Right atrium auricular region (tissue), 2 donors: ENCODE results near the gene ENTPD8. TPM values are rescaled to one million over a fixed set of nuclear protein-coding genes. Genes with fewer than 3 reads are reported as not detected.
A peak's percentile ranks its signal among the peaks of the same experiment; 100 is the strongest.
"Not testable (repeated sequence)": the region's sequence is repeated elsewhere in the genome, so short reads cannot be mapped to it uniquely, and the experiment has no call there.

Experiments
- DNase-seq: peaks from one replicate; pipeline ENCODE4 v3.0.0-alpha.2; 2019; ENCODE audit warnings: low spot score
- H3K27ac ChIP-seq, 2 donors: fragments of 200-600 bp; sonication (generic); 1 replicate in 1 of 2; 2 replicates in 1 of 2; pipeline ENCODE4 v1.5.1; 2016 to 2019
- H3K27me3 ChIP-seq, 2 donors: fragments of 200-600 bp; sonication (generic); one replicate each; pipeline versions ENCODE4 v1.5.1 to v1.6.0; 2017 to 2019
- H3K36me3 ChIP-seq: fragments of 200-600 bp; sonication (generic); one replicate; pipeline ENCODE4 v1.5.1; 2016
- H3K4me1 ChIP-seq, 2 donors: fragments of 200-600 bp; sonication (generic); one replicate each; pipeline versions ENCODE4 v1.5.1 to v1.6.0; 2017 to 2019
- H3K4me3 ChIP-seq, 2 donors: fragments of 200-600 bp; sonication (generic); 1 replicate in 1 of 2; 2 replicates in 1 of 2; pipeline ENCODE4 v1.5.1; 2017 to 2019; ENCODE audit warnings: mild to moderate bottlenecking in 1 of 2, moderate library complexity in 1 of 2
- H3K9me3 ChIP-seq, 2 donors: fragments of 200-600 bp; sonication (generic); one replicate each; pipeline ENCODE4 v1.5.1; 2019
- microRNA-seq, 2 donors: library from miRNA; unstranded; fragments of <30 nt; microRNA quantifications; one replicate each; pipeline ENCODE4, GENCODE V29; 2016 to 2017; ENCODE audit warnings: borderline number of aligned reads in 2 of 2, borderline replicate concordance in 1 of 2
- total RNA-seq, 2 donors: library from RNA; depleted of rRNA; stranded (reverse); fragments of >200 nt; gene quantifications; one replicate each; pipeline ENCODE4 v1.1.0, GENCODE V29; 2016
- TF ChIP-seq, protein P1 (sequence below), 2 donors: fragments of 200-600 bp; sonication (generic); IDR thresholded peaks; one replicate each; pipeline ENCODE4 v1.5.1; 2019; ENCODE audit warnings: antibody characterized with exemption in 2 of 2

The ENTPD8 gene
- total RNA-seq, 2 donors from 2014 or later = not detected

DNA sequence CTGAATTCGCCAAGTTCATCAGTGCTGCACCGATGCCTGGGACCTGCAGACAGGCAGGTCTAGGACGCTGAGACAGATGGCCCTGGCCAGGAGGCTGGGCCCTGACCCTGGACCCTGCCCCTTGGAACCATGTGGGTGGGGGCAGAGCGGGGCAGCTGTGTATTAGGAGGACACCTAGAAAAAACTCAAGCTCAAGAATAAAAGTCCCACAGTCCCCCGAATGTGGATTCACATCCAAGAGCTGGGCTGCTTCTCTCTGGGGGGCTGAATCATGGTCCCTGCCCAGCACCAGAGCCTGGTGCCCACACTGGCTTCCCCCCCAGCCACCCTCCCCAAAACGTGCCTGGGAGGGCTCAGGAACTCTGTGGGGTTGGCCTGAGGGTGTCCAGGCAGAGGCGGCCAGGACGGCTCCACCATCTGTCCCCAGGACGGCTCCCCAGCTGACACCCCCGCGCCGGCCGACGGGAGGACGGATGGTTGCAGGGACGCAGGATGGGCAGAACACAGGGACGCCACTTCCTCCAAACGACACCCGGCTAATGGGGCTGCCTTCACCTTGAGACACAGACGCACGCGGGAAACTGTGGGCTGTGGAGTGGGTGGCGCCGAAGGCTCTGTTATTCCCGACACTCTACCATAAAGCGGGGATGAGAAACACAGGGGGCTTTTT lies 53.1 kb downstream of the ENTPD8 start:
- Histone ChIP-seq H3K27ac (peak overlapping the region; percentile 59 to 69), H3K9me3 (no peaks in the 10 kb centered on the region), H3K36me3 (no peaks in the 10 kb centered on the region), H3K4me1 (peaks cover 0 to 18% of the 10 kb centered on the region in 2 donors), H3K27me3 (no peaks in the 10 kb centered on the region), H3K4me3 (no peak overlapping the region)
- TF ChIP-seq, protein P1, sequence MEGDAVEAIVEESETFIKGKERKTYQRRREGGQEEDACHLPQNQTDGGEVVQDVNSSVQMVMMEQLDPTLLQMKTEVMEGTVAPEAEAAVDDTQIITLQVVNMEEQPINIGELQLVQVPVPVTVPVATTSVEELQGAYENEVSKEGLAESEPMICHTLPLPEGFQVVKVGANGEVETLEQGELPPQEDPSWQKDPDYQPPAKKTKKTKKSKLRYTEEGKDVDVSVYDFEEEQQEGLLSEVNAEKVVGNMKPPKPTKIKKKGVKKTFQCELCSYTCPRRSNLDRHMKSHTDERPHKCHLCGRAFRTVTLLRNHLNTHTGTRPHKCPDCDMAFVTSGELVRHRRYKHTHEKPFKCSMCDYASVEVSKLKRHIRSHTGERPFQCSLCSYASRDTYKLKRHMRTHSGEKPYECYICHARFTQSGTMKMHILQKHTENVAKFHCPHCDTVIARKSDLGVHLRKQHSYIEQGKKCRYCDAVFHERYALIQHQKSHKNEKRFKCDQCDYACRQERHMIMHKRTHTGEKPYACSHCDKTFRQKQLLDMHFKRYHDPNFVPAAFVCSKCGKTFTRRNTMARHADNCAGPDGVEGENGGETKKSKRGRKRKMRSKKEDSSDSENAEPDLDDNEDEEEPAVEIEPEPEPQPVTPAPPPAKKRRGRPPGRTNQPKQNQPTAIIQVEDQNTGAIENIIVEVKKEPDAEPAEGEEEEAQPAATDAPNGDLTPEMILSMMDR (IDR thresholded peaks at IDR 0.05) = no peak
- DNase-seq = no peak

DNA sequence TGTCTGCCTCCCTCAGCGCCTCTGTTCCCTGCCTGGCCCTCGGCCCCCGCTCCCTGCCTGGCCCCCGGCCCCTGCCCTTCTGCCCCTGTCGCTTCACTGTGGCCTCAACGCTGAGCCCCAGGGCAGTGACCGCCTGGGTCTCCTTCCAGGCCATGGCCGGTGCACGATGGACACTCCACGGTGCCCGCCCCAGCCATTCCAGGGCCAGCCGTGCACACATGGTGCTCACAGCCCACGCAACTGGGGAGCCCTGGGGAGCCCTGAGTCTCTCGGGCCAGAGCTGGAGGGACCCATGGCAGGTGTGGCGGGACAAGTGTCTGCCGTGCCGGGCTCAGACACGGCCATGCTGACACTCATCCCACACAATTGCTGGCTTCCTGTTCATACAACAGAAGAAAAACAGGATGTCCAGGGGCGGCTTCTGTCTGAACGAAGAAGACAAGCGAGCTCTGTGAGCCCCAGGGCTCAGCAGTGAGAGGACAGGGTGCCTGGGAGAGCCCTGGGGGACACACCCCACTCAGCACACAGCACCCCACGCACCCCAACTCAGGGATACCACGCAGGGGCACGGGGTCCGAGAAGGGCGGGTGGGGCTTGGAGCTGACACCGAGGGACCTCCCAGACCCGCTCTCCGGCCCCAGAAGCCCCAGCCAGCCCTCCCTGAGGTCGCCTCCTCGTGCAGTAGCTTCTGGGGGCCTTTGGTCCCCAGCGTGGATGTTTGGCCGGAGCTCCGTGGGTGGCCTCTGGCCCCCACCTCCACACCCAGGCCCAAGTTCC lies 53.9 kb downstream of the ENTPD8 start:
- Histone ChIP-seq H3K9me3 (no peaks in the 10 kb centered on the region), H3K4me1 (peaks cover 0 to 18% of the 10 kb centered on the region in 2 donors), H3K27ac (peak overlapping the region; percentile 59 to 69), H3K27me3 (no peaks in the 10 kb centered on the region), H3K4me3 (no peak overlapping the region), H3K36me3 (no peaks in the 10 kb centered on the region)
- TF ChIP-seq, protein P1 (IDR thresholded peaks at IDR 0.05) = no peak
- DNase-seq = no peak

DNA sequence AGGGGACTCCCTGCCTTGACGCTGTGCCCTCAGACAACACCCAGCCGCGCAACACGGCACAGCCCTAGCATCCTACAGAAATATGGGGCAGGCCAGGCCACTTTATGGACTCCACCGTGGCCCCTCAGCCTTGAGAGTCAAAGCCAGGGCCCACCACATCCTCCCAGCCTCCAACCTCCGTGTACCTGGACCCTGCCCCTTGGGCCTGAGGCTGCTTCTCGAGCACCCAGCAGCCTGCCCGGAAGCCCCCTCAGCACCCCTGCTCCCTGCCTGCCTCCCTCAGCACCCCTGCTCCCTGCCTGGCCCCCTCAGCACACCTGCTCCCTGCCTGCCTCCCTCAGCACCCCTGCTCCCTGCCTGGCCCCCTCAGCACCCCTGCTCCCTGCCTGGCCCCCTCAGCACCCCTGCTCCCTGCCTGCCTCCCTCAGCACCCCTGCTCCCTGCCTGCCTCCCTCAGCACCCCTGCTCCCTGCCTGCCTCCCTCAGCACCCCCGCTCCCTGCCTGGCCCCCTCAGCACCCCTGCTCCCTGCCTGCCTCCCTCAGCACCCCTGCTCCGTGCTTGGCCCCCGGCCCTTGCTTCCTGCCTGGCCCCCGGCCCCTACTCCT lies 54.5 kb downstream of the ENTPD8 start:
- Histone ChIP-seq H3K27ac (peak overlapping the region; percentile 59 to 69), H3K4me1 (peaks cover 0 to 18% of the 10 kb centered on the region in 2 donors)
- not testable (repeated sequence) for H3K27me3 ChIP-seq, H3K4me3 ChIP-seq, H3K36me3 ChIP-seq, DNase-seq, H3K9me3 ChIP-seq

DNA sequence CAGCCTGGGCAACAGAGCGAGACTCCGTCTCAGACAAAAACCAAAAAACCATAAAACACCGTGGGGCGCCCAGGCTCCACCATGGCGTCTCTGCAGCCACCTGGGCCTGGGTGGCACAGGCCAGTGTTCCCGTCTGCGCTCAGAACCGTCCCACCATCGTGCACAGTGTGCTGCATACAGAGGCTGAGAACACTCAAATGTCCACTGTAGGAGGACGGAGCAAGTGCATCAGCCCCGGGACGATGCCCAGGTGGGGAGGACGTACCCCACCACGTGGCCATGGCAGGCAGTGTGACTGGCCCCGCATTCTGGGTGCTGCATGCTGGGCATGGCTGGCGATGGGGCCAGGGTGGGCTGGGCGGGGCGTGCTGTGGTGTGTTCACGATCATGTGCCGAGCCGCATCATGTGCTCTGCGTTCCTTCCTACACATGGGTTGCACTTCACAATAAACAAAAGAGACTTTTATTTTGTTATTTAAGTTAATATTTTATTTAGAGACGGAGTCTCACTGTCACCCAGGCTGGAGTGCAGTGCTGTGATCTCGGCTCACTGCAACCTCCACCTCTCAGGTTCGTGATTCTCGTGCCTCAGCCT lies 56.0 kb downstream of the ENTPD8 start:
- no peak for DNase-seq
- Histone ChIP-seq H3K27ac (no peak overlapping the region), H3K36me3 (no peaks in the 10 kb centered on the region), H3K27me3 (no peaks in the 10 kb centered on the region), H3K9me3 (no peaks in the 10 kb centered on the region), H3K4me1 (peaks cover 0 to 18% of the 10 kb centered on the region in 2 donors), H3K4me3 (no peak overlapping the region)
- TF ChIP-seq, protein P1 (IDR thresholded peaks at IDR 0.05) = no peak

Small RNA genes lying within 50 kb of the gene (microRNA-seq; reads per million reads assigned to microRNA genes)
- 0 reads per million in 2 donors for gene MIR7114

Other genes starting within 250 kb of the ENTPD8 start
- gene TPRN, start 240.6 kb downstream of the ENTPD8 start, total RNA-seq = 1 to 10 TPM; 6.4 to 6.8 TPM
- gene TMEM203, start 235.7 kb downstream of the ENTPD8 start, total RNA-seq = 10 to 100 TPM; 31.4 to 33.9 TPM
- gene NDOR1, start 235.7 kb downstream of the ENTPD8 start, total RNA-seq = 1 to 10 TPM; 6.6 TPM
- 1 to 10 TPM; 5.9 to 7.9 TPM for gene RNF208, start 219.1 kb downstream of the ENTPD8 start, total RNA-seq
- under 1 TPM; 0.35 to 0.85 TPM for gene CYSRT1, start 216.2 kb downstream of the ENTPD8 start, total RNA-seq
- not detected for gene RNF224, start 213.9 kb downstream of the ENTPD8 start, total RNA-seq
- gene SLC34A3, start 210.5 kb downstream of the ENTPD8 start, total RNA-seq = not detected
- gene TUBB4B, start 200.1 kb downstream of the ENTPD8 start, total RNA-seq = 100 to 1,000 TPM; 310 to 394 TPM
- not detected for gene STPG3, start 190.1 kb downstream of the ENTPD8 start, total RNA-seq
- gene NELFB, start 186.0 kb downstream of the ENTPD8 start, total RNA-seq = 10 to 100 TPM; 30.0 to 38.0 TPM
- 10 to 100 TPM in 1 of 2 donors, 1 to 10 TPM in 1; 9.4 to 16.8 TPM for gene TOR4A, start 163.6 kb downstream of the ENTPD8 start, total RNA-seq
- gene NRARP, start 139.1 kb downstream of the ENTPD8 start, total RNA-seq = 10 to 100 TPM in 1 of 2 donors, 1 to 10 TPM in 1; 5.6 to 13.3 TPM
- gene EXD3, start 18.2 kb downstream of the ENTPD8 start, total RNA-seq = 1 to 10 TPM; 5.9 to 6.0 TPM
- gene NOXA1, start 18.0 kb downstream of the ENTPD8 start, total RNA-seq = 1 to 10 TPM in 1 of 2 donors, under 1 TPM in 1; 0.94 to 3.4 TPM
- 10 to 100 TPM; 16.2 to 26.2 TPM for gene NSMF, start 18.0 kb upstream of the ENTPD8 start, total RNA-seq
- 1 to 10 TPM; 4.4 to 4.6 TPM for gene PNPLA7, start 109.0 kb upstream of the ENTPD8 start, total RNA-seq
- 100 to 1,000 TPM; 172 to 238 TPM for gene MRPL41, start 110.5 kb upstream of the ENTPD8 start, total RNA-seq
- 10 to 100 TPM; 17.9 to 21.0 TPM for gene DPH7, start 137.6 kb upstream of the ENTPD8 start, total RNA-seq
- 1 to 10 TPM; 5.0 to 6.4 TPM for gene ZMYND19, start 149.2 kb upstream of the ENTPD8 start, total RNA-seq
- gene ARRDC1, start 164.3 kb upstream of the ENTPD8 start, total RNA-seq = 10 to 100 TPM; 21.4 to 37.8 TPM
- 10 to 100 TPM; 24.1 to 34.6 TPM for gene EHMT1, start 177.6 kb upstream of the ENTPD8 start, total RNA-seq